Fibroblast of skin of scalp (primary cell): ENCODE results near the gene PTPRU.
"Not testable (repeated sequence)": the region's sequence is repeated elsewhere in the genome, so short reads cannot be mapped to it uniquely, and the experiment has no call there.

Experiments
- DNase-seq: peaks from one replicate; pipeline ENCODE4 v3.0.0-alpha.2; 2013

Gene PTPRU

DNA sequence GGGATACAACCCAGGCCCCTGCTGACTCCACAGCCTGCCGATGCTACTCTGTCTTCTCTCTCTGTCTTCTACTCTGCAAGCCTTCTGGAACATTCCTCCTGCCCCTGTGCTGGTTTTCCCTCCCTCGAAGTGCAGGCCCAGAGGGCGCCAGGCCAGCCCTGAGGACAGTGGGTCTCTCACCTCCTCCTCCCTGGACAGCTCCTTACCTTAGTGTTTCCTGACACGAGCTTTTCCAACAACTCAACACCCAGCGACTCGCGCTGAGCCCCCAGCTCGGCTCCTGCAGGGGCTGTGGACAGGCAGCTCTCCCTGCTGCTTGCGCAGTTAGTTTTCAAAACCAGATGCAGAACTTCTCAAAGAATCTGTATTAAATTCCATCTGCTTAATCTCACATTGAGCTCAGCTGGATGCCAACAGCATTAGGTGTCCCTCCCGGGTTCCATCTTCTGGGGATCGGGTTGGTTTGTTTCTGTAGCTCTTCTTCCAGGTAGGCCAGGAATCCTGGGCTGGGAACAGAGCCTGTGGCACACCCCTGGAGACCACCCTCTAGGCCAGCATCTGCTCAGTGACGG is 54.2 kb downstream of the PTPRU start:
- DNase-seq, result peak; percentile 58

DNA sequence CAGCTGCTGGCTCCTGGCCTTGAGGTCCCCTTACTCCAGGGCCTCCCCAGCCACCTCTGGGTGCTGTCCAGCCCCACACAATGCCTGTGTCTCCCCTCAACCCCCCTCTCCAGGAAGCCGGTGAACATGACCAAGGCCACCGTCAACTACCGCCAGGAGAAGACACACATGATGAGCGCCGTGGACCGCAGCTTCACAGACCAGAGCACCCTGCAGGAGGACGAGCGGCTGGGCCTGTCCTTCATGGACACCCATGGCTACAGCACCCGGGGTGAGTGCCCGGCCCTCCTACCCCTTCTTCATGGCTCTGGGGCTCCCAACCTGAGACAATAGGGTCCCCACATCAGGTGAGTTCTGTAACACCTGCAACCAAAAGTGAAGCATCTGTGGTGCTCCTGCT is 55.4 kb downstream of the PTPRU start:
- DNase-seq, result no peak

DNA sequence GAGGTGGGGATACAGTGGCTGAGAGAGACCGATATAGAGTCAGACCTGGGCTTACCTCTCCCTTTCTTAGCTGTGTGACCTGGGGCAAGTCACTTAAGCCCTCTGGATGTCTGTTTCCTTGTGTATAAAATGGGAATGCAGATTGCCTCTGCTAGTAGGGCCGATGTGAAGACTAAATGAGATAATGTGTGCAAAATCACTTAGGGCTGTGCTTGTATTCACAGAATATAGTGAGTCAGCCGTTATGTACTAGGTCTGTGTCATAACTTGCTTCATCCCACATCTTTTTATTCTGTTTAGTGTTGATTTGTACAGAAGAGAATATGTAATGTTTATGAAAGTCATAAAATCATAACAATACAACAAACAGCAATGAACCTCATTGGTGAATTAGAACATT is 56.0 kb downstream of the PTPRU start:
- DNase-seq, result no peak

DNA sequence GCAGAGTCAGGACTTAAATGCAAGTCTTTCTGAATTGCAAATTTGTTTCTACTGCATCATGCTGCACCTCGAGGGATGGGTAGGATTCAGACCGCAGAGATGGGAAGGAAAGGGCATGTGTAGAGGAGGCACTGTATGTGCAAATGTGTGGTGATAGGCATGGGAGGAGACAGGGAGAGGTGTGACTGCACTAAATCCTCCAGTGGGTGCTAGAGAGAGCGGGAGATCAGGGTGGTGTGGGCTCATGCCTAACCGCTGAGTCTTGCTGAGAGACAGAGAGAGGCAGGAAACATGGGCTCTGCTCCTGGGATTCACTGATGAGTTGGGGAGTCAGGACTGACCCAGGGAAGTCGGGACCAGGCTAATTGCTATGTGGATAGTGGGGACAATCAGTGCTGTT is 61.1 kb downstream of the PTPRU start:
- no peak for DNase-seq

DNA sequence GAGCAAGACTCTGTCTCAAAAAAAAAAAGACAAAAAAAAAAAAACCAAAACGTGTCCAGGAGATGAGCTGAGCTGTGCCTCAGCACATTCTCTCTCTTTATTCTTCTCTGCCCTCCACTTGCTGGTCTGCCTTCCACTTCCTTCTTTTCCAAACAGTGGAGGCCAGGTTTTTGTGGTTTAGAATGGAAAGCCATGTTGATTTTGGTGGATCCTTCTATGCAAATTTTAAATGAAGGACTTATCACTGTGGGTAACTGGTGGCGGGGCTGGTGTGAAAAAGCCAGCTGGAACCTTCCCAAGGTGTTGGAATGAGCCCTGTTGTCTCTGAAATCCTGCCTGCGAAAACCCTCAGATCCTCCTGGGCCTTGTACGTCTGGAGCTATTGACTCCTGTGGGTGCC is 61.9 kb downstream of the PTPRU start:
- DNase-seq, result no peak

DNA sequence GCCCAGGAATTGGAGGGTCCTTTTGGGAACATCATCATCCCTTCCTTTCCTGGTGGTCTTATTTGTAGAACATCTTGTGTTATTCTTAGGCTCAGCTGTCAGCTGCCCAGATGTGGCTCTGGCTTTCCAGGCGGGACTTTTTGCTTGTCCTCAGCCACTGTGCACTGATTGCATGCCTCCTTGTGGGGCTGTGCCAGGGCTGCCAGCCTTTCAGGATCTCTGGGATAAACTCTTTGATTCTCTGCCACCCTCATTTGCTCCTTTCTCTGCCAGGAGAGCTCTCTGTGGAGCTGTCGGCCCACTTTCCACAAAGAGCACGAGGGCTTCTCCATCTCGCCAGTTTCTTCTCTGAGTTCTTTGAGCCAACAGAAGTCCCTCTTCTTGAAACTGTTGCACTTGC is 63.1 kb downstream of the PTPRU start:
- no peak for DNase-seq

DNA sequence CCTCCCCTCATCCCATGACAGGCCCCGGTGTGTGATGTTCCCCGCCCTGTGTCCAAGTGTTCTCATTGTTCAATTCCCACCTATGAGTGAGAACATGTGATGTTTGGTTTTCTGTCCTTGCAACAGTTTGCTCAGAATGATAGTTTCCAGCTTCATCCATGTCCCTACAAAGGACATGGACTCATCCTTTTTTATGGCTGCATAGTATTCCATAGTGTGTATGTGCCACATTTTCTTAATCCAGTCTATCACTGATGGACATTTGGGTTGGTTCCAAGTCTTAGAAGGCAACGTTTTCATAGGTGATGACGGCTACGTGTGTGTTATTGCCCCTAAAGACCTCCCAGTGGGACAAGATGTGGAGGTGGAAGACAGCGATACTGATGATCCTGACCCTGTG is 65.4 kb downstream of the PTPRU start:
- DNase-seq, result not testable (repeated sequence)

DNA sequence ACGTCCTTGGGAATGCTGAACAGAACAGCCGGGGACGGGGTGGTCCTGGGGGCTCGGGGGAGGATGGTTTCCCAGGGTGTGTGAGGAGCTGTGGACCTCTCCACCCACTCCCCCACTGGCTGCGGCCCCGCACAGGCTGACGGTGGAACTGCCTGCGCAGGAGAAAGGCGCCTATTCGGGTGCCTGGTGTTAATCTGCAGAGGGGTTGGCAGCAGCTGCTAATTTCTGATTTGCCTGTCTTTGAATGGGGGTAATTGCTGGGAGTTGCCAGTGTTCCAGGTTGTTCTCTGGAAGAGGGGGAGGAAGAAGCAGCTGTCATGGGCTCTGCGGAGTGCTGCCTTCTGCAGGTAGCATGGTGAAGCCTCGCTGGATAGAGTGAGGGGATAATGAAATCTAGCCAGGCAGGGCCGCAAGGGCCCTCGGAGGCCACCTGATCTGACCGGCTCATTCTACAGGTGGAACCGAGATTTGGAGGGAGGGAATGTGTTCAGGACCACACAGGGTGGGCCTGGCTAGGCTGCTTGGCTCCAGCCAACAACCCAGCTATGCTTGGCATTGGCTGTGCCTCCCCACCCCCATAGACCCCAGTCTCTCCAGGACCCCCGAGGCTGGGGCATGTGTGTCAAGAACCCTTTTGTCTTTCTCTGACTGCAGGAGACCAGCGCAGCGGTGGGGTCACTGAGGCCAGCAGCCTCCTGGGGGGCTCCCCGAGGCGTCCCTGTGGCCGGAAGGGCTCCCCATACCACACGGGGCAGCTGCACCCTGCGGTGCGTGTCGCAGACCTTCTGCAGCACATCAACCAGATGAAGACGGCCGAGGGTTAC is 67.1 kb downstream of the PTPRU start:
- no peak for DNase-seq

DNA sequence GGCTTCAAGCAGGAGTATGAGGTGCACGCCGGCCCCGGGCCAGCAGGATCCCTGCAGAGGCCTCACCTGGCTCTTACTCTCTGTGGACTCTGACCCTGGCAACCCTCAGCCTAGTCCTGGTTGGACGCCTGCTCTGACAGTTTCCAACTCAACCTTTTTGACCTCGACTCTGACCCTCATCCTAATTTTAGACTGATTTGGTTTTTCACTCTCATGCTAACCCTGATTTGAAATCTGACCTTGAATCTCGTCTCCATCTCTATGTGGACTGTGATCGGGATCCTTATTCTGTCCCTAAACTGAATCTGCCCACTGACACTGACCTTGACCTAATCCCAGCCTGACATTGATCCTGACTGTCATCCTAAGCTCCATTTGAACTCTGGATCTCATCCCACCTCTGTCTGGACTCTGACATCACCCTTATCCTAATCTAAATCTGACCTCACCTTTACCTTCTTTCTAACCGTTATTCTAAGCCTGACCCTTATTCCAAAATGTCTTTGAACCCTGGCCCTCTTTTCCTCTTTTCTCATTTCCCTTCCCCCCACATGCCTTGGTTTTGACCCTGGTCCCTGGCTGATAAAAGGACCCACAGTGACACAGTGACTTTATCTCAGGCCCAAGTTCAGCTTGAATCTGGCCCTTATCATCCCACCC is 67.8 kb downstream of the PTPRU start:
- DNase-seq, result no peak

DNA sequence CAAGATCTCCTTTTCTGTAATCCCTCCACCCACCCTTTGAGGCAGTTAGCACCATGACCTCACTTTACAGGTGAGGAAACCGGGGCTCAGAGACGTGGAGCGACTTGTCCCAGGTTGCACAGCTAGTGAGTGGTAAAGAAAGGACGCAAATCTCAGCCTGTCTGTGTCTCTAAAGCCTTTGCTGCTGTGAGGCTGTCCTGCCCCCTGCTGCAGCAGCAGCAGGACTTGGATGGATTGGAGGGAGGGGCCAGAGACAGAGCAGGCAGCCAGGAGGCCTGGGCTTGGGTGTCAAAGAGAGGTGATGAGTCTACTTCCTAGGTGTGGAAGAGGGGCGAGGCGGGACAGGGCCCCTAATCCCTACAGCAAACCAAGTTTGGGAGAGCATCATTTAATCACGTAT is 69.6 kb downstream of the PTPRU start:
- DNase-seq, result peak; percentile 11

DNA sequence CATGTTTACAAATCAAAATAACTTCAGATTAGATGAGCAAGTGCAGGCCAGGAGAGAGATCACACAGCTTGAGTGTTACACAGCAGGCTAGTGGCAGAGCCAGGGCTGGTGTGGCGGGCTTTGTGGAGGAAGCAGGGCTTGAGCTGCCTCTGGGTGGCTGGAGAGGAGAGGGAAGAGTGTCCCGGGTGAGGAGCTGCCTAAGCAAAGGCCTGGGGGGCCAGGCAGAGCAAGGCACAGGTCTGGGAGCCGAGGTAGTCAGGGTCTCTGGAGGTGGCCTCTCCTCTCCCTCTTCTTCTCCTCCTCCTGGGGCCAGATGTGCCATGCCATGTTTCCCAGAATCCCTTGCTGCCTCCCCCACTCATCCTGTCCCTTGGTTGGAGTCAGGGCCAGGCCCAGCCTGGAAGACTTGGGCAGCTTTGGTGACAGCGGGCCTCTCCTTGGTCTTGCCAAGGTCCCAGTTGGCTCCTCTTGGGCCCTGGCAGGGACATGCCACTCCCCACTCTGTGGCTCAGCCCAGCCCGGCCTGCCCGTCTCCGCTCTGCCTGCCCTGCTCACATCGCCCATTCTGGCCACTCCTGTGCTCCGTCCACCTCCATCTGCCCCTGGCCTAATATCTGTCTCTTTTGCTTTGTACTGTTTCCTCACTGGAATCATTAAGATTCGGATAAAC is 70.3 kb downstream of the PTPRU start:
- no peak for DNase-seq

DNA sequence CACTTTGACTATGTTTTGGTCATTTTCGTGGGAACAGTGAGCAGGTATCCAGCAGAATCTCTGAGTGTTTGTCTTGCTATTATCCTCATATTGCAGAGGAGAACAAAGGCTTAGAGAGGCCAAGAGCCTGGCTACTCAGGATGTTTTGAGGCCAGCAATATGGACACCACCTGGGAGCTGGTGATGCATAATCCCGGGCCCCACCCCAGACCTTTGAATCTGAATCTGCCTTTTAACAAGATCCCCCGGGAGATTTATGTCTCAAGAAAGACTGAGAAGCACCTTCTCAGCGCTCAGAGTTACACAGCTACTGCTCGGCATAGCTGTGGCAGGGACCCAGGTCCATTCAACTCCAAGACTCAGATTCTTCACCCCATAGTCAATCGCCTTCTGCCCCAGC is 72.8 kb downstream of the PTPRU start:
- DNase-seq, result no peak

DNA sequence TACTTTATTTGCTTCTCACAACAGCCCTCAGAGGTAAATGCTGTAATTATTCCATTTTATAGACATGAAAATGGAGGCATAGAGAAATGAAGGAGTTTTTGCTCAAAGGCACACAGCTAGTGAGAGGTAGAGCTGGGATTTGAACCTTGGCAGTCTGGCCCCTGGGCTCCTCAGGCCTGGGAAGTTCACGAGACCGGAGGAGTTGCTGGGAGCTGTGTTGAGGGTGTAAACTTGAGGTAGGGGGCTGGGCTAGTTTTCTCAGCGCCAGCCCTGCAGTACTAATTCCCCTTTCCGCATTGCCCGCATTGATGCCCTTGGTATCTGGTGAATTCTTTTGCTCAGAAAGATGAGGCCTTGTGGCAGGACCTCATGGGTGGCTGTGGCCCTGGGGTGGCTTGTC is 73.3 kb downstream of the PTPRU start:
- no peak for DNase-seq

DNA sequence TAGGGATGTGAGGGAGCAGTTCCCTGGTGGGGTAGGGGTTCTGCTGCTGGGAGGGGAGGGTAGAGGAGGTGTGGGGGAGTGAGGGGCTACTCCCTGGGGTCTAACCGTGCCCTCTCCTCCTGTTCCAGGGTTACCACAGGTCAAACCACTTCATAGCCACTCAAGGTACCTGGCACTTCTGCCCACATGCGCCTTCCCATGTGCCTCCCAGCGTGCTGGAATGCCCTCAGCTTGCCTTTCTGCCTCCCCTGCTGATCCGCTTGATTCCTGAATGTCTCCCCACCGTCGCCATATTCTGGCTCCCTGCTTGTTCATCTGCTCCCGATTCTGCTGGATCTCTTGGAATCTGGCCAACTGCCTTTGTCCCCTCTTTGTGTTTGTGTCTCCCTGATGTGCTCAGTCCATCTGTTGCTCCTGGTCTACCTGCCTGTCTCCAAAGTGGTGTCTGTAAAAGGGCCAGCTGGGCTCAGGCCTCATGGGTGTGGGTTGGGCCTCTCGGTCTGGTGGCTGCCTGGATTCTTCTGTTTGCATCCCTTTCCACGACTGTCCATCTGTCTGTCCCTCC is 74.4 kb downstream of the PTPRU start:
- no peak for DNase-seq

DNA sequence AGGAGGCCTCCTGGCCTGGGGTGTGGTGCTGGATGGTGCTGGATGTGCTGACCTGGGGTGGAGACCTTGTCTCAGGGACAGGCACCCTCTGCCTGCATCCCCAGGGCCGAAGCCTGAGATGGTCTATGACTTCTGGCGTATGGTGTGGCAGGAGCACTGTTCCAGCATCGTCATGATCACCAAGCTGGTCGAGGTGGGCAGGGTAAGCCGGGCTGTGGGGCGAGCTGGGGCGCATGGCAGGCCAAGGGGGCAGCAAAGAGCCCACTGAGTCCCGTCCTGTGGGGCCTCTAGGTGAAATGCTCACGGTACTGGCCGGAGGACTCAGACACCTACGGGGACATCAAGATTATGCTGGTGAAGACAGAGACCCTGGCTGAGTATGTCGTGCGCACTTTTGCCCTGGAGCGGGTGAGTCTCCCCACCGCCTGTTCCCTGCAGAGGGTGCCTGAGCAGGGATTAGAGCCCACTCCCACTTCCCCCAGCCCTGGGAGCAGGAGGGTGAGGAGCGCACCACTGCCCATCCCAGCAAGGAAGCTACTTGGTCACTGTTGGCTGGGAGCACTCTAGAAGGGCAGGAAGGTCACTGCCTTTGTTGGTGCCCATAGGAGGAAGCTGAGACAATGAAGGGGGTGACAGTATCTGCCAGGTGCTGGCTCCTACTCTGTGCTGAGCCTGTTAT is 75.2 kb downstream of the PTPRU start:
- DNase-seq, result no peak

DNA sequence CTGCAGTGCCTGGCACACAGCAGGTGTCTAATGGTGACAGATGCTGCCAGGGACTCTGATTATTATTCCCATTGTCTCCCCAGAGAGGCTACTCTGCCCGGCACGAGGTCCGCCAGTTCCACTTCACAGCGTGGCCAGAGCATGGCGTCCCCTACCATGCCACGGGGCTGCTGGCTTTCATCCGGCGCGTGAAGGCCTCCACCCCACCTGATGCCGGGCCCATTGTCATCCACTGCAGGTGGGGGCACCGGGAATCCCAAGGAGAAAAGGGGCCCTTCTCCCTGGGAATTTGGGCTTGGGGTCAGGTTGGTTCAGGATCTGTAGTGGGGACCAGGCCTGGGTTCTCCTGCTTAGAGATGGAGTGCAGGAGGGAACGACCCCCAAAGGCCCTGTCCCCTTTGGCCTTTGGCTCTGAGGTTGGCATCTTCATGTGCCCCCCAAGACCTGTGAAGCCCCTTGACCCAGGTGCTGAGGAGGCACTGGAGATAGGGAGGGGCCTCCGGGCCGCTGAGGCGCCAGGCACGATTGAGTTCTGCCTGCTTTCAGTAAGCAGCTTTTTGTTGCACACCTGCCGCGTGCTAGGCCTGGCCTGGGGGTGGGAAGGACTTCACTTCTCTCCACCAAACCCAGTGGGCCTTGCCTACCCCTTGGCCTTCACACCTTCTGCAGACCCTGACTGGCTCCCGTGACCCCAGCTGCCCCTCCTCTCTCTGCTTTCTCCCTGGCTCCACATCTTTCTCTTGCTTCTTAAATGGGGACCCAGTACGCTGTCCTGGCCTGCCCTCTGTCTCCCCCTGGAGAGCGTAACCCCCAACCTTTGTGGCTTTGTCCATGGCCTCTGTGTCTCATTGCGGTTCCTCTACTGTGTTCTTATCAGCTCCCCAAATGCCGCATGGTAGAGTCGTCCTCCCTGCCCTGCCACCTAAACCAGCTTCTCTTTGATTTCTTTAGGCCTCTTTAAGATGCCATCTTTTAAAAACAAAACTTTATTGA is 76.4 kb downstream of the PTPRU start:
- DNase-seq, result no peak

DNA sequence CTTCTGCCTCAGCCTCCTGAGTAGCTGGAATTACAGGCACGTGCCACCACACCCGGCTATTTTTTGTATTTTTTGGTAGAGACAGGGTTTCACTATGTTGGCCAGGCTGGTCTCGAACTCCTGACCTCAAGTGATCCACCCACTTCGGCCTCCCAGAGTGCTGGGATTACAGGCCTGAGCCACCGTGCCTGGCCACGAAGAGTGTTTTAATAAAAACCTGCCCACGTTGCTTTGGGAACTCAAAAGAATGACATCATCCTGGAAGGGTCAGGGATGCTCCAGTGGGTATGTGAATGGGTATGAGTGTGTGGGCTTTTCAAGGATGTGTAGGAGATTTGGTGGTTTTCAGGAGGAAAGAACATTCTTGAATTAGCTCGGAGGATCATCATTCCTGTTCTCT is 78.4 kb downstream of the PTPRU start:
- DNase-seq, result not testable (repeated sequence)

DNA sequence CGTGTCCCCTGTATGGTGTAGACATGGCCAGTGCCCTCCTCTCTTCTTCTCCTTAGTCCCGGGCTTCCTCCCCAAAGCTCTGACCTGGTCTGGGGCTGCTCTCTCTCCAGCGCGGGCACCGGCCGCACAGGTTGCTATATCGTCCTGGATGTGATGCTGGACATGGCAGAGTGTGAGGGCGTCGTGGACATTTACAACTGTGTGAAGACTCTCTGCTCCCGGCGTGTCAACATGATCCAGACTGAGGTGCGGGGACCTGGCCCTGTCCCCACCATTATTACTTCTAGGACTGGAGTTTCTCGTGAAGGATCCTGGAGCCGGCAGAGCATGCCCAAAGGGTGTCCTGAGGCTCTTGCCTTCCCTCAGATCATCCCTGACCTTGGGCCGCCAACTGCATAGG is 78.9 kb downstream of the PTPRU start:
- no peak for DNase-seq

DNA sequence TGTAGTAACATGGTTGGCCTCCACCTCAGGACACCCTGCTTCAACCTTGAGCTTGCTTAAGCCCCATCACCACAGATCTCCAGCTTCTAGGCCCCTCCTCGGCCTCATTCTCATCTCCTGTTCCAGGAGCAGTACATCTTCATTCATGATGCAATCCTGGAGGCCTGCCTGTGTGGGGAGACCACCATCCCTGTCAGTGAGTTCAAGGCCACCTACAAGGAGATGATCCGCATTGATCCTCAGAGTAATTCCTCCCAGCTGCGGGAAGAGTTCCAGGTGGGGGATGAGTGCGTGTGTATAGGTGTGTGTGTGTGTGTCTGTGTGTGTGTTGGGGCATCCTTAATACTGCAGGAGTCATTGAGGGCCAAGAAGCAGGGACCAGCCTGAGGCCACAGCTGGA is 79.6 kb downstream of the PTPRU start:
- DNase-seq, result no peak

DNA sequence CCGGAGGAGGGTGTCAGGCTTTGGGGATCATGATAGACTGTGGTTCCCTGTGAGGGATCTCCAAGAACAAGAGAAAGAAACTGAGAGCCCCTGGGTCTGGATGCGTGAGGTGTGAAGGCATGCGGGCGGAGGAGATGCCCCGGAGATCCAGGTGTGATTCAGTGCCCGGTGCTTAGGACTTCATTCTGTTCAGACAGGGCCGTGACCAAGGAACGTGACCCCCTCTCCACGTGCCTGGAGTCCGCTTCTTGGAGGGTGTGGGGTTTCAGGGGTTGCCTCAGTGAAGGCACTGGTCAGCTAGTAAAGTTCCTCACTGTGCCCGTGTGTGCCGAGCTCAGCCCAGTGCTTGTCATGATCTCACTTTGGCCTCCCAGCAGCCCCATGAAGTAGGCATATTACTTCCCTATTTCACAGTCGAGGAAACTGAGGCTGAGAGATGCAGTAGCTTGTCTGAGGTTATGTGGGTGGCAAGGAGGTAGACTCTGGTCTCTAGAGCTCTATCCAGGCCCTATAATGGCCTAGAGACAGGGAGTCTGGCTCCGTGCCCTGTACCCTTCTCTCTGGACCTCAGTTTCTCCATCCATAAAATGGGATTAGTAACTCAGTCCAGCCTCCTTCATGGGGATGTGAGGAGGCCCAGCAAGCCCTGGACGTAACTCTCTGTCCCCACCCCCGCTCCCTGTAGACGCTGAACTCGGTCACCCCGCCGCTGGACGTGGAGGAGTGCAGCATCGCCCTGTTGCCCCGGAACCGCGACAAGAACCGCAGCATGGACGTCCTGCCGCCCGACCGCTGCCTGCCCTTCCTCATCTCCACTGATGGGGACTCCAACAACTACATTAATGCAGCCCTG is 81.0 kb downstream of the PTPRU start:
- no peak for DNase-seq
